GM18907 (cell line): Measurements from ENCODE around the gene CDCA3.

Experiments used
- ATAC-seq: cut with Tn5 transposase; IDR thresholded peaks from one replicate; pipeline ENCODE4 v1.9.1; 2021; ENCODE audit warnings: mild to moderate bottlenecking, moderate library complexity; ENCODE audit not compliant: unreplicated experiment

CDCA3 gene

GRCh38 chr12:6853626-6854025 is 2.5 kb upstream of the CDCA3 start:
- ATAC-seq, result no peak

DNA sequence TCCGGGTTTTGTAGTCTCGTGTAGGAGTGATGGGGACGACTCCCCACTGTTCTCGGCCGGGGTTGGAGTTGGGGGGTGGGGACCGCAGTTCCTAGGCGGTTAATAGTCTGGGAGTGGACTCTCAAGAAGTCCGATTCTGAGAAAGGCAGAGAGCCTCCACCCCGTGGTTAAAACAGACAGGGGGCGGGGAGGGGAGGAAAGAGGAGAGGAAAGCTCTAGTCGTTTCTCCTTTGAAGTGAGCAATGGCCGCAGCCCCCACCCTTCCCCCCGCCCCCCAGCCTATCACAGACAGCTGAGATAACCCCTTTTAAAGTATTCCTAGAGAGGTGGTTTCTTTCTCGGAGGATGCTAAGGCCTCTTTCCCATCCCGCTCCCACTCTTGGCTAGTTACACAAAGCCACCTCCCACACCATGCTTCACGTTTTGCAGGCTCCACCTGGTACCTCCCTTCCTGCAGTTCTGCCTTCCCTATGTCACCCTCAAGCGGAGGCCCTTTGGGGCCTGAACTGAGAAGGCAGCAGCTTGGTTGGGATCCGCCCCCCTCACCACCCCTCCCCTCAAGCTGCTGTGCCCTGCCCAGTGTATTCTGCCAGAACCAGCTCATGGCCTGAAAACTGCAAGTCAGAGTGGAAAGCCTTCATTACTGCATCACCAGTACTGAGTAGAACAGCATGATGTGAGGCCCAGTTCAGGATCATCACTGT is 1.7 kb upstream of the CDCA3 start:
- ATAC-seq, result no peak

- peak; percentile 79 for ATAC-seq
Observed at GRCh38 chr12:6851921-6852650, 1.0 kb upstream of the CDCA3 start, which contains the start of gene USP5. TSS of gene USP5 (plus strand) at chr12:6852150. CDS start at chr12:6852180, 30 bp downstream.

DNA sequence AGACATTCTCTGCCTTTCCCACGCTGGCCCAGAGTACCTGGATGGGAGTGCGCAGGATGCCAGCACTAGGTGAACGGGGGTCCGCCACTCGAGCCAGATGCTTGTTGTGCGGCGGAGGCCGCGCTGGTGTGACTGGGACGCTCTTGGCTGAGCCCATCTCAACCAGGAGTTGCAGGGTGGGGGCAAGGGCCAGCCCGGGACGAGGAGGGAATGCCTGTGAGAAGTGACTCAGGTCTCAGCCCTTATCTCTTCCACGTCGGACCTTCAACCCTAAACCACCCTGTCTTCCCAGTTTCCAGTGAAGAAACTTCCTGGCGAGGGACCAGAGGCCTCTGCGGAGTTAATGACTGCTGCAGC is 312 bp downstream of the CDCA3 start:
- ATAC-seq, result no peak

- ATAC-seq, result no peak
Observed at GRCh38 chr12:6849976-6850560, 1.0 kb downstream of the CDCA3 start.

DNA sequence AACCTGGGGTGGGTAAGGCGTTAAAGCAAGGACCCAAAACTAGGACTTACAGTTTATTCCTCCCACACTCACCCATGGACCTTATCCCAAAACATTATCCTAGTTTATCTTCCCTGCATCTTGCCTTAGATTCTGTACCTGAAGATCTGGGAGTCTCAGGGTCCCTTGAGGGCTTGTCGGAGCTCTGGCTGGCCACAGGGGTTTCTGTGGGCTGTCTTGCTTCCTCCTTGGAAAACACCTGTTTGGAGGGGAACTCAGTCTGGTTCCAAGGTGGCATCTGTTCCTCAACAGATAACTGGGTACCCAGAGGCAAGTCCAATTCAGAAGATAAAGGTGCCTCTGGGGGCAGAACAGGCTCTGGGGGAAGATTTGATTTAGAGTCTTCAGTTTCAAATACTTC is 1.7 kb downstream of the CDCA3 start:
- no peak for ATAC-seq

GRCh38 chr12:6847676-6848075 is 3.4 kb downstream of the CDCA3 start:
- no peak for ATAC-seq

DNA sequence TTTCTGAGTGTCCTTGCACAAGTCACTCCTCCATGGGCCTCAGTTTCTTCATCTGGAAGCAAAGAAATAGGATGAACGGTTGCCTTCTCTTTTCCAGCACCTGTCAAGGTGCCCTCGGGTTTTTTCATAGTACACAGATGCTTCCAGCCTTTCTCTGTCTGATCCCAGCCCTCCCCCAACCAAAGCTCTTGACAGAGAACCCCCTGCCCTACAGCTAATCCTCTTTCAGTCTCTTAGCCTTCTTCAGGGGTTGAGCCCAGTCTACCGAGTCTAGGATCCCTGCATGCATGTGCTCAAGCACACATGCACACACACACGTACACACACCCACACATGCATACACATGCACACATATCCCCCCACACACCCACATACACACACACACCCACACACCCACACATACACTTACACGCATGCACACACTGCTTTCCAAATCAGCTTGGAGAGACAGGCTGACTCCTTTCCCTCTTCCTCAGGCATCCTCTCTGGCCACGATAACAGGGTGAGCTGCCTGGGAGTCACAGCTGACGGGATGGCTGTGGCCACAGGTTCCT is 4.7 kb downstream of the CDCA3 start:
- no peak for ATAC-seq

GRCh38 chr12:6845395-6845794 is 5.7 kb downstream of the CDCA3 start:
- ATAC-seq, result no peak

DNA sequence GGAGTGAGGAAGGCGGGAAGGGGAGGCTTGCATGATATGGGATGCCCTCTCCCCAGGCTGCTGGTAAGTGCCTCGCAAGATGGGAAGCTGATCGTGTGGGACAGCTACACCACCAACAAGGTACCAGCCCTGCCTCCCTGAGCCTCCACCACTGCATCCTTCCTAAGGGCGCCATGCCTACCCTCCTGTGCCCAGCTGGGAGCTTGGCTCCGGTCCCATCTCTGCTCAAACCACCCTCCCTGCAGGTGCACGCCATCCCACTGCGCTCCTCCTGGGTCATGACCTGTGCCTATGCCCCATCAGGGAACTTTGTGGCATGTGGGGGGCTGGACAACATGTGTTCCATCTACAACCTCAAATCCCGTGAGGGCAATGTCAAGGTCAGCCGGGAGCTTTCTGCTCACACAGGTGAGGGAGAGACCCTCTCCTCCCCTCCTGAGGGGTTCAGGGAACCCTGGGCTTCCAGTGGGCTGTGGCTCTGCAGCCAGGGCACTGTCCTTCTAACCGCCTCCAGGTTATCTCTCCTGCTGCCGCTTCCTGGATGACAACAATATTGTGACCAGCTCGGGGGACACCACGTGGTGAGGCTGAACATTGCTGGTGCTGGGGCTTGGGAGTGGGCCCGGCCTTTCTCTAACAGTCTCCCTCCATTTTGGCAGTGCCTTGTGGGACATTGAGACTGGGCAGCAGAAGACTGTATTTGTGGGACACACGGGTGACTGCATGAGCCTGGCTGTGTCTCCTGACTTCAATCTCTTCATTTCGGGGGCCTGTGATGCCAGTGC is 7.8 kb downstream of the CDCA3 start:
- ATAC-seq, result no peak

DNA sequence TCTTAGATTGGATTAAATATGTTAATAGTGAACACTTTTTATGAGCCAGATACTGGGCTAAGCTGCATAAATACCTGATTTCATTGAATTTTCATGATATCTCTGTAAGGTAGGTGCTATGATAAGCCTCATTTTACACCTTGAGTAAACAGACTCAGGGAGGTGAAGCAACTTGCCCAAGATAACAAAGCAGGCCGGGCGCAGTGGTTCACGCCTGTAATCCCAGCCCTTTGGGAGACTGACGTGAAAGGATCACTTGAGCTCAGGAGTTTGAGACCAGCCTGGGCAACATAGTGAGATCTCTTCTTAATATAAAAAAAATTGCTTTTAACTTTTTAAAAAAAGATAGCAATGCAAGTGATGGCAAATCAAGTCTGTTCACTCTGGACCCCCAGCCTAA is 9.0 kb downstream of the CDCA3 start:
- ATAC-seq, result no peak

DNA sequence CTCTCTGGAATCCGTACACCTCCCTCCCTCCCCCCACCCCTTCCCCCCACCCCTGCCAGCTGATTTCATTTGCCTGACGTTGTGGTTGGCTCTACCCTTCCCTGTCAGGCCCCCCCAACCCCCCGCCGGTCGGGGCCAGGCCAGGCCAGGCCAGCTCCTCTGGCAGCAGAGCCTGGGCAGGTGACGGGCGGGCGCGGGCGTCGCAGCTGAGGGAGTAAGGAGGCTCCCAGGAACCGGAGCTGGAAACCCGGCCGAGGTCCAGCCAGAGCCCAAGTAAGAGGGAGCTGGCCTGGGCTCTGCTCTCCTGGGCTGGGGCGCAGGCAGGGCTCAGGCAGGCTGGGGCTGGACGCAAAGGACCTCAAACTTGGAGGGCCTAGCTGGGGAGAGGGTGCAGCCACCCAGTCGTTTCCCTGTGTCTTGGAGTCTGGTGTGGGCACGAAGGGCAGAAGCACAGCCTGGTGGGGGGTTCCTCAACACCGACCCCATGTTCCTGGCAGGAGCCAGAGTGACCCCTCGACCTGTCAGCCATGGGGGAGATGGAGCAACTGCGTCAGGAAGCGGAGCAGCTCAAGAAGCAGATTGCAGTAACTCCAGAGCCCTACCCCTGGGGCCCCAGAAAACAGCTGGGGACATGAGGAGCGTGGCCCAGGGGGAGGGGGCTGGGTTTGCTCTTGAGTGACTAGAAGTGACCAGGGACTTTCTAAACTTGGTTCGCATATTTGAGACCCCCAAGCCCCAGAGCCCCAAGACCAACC is 10.1 kb downstream of the CDCA3 start, which contains the start of gene GNB3:
GNB3 (plus strand) TSS at position 165 of the 755 bp plus-strand sequence; CDS start at position 528, 363 bp downstream.
- ATAC-seq, result no peak

DNA sequence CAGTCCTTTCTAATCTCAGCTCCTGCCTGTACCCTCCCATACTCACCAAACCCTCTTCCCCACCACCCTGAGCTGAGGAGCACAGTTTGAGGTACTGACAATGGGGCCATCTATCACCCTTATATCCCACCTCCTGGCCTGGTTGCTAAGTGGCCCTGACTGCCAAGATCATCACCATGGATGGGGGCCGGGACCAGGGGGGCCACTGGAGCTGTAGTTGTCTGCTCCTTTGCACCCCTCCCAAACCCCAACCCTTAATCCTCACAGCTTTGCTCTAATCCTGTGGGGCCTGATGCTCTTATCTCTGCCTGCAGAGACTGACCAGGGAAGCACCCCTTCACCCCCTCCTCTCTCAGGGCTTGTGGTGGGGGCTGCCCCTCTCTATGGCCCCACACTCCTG is 10.8 kb downstream of the CDCA3 start:
- no peak for ATAC-seq

- peak; percentile 63 for ATAC-seq
Observed at GRCh38 chr12:6839482-6840201, 11.4 kb downstream of the CDCA3 start.

- ATAC-seq, result no peak
Observed at GRCh38 chr12:6838854-6839253, 12.2 kb downstream of the CDCA3 start.

- ATAC-seq, result no peak
Observed at GRCh38 chr12:6837370-6838060, 13.6 kb downstream of the CDCA3 start.

GRCh38 chr12:6836851-6837250 is 14.2 kb downstream of the CDCA3 start:
- ATAC-seq, result no peak

DNA sequence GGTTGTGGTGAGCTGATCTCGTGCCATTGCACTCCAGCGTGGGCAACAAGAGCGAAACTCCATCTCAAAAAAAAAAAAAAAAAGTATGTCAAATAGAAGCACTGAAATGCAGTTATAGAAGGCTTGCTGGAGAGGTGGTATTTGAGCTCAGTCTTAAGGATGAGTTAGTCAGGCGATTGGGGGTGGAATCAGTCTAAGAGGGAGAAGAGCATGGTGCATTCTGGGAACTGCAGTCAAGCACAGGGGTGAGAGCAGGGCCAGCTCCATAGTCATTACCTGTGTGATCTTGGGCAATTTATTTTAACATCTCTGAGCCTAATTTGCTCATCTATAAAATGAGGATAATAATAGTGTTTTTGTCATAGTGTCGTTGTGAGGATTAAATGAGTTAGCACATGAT is 16.2 kb downstream of the CDCA3 start:
- ATAC-seq, result no peak

DNA sequence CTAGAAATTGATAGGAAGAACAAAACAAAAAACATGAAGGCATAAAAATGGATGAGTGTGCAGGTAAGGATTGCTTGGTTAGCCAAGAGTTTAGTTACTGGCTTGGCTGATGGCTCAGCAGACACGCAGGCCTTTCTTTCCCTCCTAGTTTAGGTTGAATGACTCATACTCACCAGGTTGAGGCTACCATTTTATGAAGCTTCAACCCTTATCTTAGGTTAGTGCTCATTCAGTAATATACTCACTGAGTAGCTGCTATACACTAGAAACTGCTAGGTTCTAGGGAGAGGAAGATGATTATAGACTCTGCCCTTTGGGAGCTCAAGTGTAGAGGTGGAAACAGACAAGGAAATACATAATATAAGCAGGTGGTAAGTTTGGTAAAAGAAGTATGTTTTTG is 16.8 kb downstream of the CDCA3 start:
- no peak for ATAC-seq
